Stimulated activated CD4-positive, alpha-beta T cell treated with anti-CD3 and anti-CD28 coated beads, Interleukin-4, amount 100 ng/mL, for 1 hour (primary cell): Measurements from ENCODE around the gene KLRK1.
"Not testable (repeated sequence)": the region's sequence is repeated elsewhere in the genome, so short reads cannot be mapped to it uniquely, and the experiment has no call there.

ENCODE experiments used
- DNase-seq: peaks from one replicate; pipeline ENCODE4 v3.0.0-alpha.2; 2020

KLRK1 gene

DNA sequence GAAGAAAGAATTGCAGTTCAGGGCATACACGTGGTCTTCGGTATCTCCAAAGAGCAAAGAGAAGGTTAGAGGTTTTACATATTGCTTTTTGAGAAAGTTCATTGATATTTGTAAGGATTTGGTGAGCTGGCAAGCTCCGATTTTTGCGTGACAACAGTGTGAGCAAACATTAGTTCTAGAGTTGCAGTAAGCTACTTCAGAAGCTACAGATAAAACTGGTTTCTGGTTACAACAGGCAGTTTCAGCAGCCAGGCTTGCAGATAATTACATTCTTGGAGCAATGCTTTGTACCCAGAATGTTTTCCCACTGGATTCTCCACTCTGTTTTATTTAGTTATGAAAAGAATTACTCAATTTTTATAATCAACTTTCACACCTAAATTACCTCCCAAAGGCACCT lies 28.2 kb downstream of the KLRK1 start:
- no peak for DNase-seq

DNA sequence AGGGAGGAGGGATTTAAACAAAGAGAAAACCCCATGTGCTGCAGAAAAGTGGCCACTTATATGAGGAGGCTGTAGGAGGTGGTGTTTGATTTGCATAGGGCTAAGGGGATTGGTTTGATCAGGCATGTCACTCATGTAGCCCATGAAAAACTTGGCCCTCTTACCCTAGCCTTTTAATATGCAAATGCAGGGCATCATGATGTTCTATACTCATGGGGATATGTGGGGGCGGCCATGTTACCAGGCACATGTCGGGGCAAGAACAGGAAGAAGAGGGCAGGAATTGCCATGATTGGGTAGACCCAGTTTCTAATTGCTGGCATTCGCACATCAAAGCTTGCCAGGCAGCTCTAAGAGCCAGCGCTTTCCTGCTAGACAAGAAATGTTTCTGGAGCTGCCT lies 28.8 kb downstream of the KLRK1 start:
- no peak for DNase-seq

- DNase-seq: no peak
Observed at GRCh38 chr12:10358969-10359368, 30.9 kb downstream of the KLRK1 start.

DNA sequence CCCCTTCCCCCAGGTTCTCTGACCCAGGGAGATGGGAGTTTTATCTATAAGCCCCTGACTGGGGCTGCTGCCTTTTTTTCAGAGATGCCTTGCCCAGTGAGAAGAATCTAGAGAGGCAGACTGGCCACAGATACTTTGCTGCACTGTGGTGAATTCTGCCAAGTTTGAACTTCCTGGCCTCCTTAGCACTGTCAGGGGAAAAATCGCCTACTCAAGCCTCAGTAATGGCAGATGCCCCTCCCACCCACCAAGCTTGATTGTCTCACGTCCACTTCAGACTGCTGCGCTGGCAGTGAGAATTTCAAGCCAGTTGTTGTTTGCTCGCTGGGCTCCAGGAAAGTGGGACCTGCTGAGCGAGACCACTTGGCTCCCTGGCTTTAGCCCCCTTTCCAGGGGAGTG lies 31.7 kb downstream of the KLRK1 start:
- no peak for DNase-seq

DNA sequence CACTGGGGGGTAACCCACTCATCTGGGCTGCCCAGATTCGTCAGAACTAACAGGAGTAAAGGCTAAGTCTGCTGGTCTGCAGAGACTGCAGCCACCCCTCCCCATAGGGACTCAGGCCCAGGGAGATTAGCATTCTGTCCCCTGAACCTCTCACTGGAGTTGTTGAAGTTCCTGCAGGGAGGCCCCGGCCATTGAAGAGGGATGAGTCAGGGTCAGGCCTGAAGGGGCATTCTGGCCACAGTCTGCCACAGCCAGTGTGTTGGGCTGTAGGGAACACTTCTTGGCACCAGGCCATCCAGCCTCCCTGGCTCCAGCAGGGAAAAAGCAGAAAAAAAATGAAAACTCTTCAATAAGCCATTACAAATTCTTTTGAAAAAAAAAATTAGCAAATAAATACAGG lies 35.3 kb downstream of the KLRK1 start:
- no peak for DNase-seq

DNA sequence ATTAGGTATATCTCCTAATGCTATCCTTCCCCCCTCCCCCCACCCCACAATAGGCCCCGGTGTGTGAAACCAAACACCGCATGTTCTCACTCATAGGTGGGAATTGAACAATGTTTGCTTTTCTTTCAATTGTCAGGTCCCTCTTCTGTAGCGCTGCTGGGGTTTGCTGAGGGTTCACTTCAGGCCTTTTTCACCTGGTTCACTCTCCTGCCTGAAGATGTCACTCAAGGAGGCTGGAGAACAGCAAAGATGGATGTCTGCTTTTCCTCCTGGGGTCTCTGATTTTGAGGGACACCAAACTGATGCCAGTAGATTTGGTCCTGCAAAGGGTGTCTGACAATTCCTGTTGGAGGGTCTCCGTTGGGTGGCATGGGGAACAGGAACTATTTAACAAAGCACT lies 35.8 kb downstream of the KLRK1 start:
- no peak for DNase-seq

GRCh38 chr12:10351457-10351856 lies 38.4 kb downstream of the KLRK1 start:
- DNase-seq: not testable (repeated sequence)

DNA sequence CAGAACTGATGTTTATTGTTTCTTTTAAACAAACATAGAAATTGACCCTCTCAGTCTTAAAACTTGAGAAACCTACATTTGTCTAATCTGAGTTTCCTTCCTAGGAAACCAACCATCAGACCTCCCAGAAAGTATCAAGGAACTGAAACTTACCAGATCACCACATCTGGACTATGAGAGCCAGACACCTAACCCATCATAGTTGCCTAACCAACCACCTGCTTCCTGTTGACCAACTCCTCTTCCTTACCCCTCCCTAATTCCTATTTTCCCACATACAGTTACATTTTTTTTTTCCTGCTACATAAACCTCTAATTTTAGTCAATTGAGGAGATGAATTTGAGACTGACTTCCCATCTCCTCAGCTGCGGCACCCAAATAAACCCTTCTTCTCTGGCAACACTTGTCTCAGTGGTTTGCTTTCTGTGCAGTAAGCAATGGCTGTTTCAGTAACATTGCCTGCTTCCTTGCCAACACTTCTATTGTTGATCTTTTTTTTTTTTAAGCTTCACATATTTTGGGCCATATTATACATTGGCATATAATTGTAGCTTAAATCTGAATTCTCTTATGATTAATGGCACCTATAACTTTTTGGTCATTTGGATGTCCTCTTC lies 47.8 kb downstream of the KLRK1 start:
- no peak for DNase-seq

DNA sequence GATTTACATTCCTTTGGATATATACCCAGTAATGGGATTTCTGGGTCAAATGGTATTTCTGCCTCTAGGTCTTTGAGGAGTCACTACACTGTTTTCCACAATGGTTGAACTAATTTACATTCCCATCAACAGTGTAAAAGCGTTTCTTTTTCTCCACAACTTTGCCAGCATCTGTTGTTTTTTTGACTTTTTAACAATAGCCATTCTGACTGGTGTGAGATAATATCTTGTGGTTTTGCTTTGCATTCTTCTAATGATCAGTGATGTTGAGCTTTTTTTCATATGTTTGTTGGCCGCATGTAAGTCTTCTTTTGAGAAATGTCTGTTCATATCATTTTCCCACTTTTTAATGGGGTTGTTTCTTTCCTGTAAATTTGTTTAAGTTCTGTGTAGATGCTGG lies 48.9 kb downstream of the KLRK1 start:
- DNase-seq: not testable (repeated sequence)

DNA sequence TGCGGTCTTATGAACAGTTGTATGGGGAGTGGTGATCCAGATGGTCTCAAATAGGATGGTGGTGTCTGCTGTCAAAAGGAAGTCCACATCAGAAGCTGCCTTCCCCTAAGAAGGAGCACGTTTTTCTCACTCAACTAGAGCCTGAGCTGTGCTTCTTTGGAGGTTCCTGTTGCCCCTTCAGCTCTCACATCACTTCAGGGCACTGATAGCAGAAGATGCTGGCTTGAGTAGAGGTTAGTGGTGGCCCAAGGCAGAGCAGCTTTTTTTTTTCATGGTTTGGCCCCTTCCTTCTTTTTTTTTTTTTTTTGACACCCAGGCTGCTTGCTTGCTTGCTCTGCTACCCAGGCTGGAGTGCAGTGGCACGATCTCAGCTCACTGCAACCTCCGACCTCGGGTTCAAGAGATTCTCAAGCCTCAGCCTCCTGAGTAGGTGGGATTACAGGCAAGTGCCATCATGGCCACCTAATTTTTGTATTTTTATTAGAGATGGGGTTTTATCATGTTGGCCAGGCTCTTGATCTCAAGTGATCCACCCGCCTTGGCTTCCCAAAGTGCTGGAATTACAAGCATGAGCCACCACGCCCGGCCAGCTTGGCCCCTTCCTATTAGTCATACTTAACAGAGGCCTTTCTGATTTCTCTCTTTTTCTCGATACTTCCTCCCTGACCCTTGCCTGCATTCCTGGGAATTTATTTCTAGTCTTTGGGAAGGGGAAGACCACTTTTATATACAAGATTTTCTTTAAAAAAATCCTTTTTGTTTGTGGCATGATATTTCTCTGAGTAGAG lies 50.6 kb downstream of the KLRK1 start:
- no peak for DNase-seq

DNA sequence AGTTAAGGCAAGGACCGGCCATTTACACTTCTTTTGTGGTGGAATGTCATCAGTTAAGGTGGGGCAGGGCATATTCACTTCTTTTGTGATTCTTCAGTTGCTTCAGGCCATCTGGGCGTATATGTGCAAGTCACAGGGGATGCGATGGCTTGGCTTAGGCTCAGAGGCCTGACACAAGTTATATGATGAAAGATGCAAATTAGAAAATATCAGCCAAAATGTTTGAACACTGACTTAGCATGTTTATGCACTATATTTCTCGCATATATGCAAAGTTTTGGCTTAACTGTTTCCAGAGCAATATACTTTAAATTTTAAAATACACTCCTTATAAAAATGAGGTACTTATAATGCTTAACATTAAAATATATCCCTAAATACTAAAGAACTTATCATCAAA lies 51.4 kb downstream of the KLRK1 start:
- DNase-seq: not testable (repeated sequence)

GRCh38 chr12:10336196-10336595 lies 53.6 kb downstream of the KLRK1 start:
- DNase-seq: not testable (repeated sequence)

DNA sequence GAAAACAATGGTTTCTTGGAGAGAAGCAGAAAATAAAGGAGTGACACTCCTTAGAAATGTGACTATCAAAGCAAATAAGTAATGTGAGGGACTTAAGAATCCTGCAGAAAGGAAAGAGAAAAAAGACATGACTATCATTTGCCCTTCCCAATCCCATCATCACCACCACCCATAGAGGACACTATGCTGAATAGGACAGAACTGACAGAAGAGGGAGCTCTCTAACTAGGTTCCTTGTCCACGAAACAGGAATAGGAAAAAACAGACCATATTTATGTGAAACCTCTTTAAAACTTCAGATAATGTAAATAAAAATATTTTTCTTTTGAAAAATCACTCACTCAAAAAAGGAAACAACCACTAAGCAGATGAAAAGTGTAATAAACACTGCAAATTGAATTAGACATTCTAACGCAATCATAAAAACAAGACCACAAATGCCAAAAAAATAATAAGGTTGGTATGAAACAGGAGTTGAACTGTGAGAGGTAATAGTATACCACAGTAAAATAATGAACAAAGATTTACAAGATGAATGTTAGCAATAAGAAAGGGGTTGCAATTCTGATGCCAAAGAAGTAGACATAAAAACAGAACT lies 58.1 kb downstream of the KLRK1 start:
- no peak for DNase-seq

- DNase-seq: not testable (repeated sequence)
Observed at GRCh38 chr12:10328691-10329090, 61.1 kb downstream of the KLRK1 start.
